ENCODE results near the gene EPHA3.
"Not testable (repeated sequence)": the region's sequence is repeated elsewhere in the genome, so short reads cannot be mapped to it uniquely, and the experiment has no call there.

Gene EPHA3

GRCh38 chr3:89297199-89297598, 189.8 kb downstream of the EPHA3 start:
- no peak for DNase-seq

GRCh38 chr3:89300526-89300925, 193.1 kb downstream of the EPHA3 start:
- DNase-seq, result no peak

GRCh38 chr3:89300981-89301380, 193.6 kb downstream of the EPHA3 start:
- DNase-seq, result no peak

GRCh38 chr3:89303701-89304100, 196.3 kb downstream of the EPHA3 start:
- no peak for DNase-seq

- DNase-seq, result no peak
Measured at GRCh38 chr3:89306540-89306939, 199.1 kb downstream of the EPHA3 start.

- DNase-seq, result no peak
Measured at GRCh38 chr3:89311581-89311980, 204.2 kb downstream of the EPHA3 start.

GRCh38 chr3:89312141-89312540, 204.7 kb downstream of the EPHA3 start:
- no peak for DNase-seq

GRCh38 chr3:89314454-89315098, 207.2 kb downstream of the EPHA3 start:
- DNase-seq, result peak; percentile 16

- no peak for DNase-seq
Measured at GRCh38 chr3:89315750-89316470, 208.5 kb downstream of the EPHA3 start.

- no peak for DNase-seq
Measured at GRCh38 chr3:89320186-89320585, 212.8 kb downstream of the EPHA3 start.

GRCh38 chr3:89326997-89327396, 219.6 kb downstream of the EPHA3 start:
- DNase-seq, result no peak

- no peak for DNase-seq
Measured at GRCh38 chr3:89332386-89332785, 225.0 kb downstream of the EPHA3 start.

- no peak for DNase-seq
Measured at GRCh38 chr3:89332793-89333192, 225.4 kb downstream of the EPHA3 start.

GRCh38 chr3:89335693-89336092, 228.3 kb downstream of the EPHA3 start:
- no peak for DNase-seq

GRCh38 chr3:89340408-89340807, 233.0 kb downstream of the EPHA3 start:
- no peak for DNase-seq

GRCh38 chr3:89344076-89344475, 236.7 kb downstream of the EPHA3 start:
- no peak for DNase-seq

- DNase-seq, result not testable (repeated sequence)
Measured at GRCh38 chr3:89350935-89351334, 243.5 kb downstream of the EPHA3 start.

- DNase-seq, result no peak
Measured at GRCh38 chr3:89353465-89353864, 246.0 kb downstream of the EPHA3 start.

GRCh38 chr3:89358281-89358680, 250.9 kb downstream of the EPHA3 start:
- DNase-seq, result no peak

- no peak for DNase-seq
Measured at GRCh38 chr3:89360156-89360555, 252.7 kb downstream of the EPHA3 start.

- no peak for DNase-seq
Measured at GRCh38 chr3:89362496-89362895, 255.1 kb downstream of the EPHA3 start.

- no peak for DNase-seq
Measured at GRCh38 chr3:89363171-89363570, 255.8 kb downstream of the EPHA3 start.

GRCh38 chr3:89364314-89364713, 256.9 kb downstream of the EPHA3 start:
- DNase-seq, result no peak

GRCh38 chr3:89367166-89367565, 259.7 kb downstream of the EPHA3 start:
- no peak for DNase-seq

- DNase-seq, result no peak
Measured at GRCh38 chr3:89368846-89369245, 261.4 kb downstream of the EPHA3 start.

Measured in suppressor macrophage treated with lipopolysaccharide for 4 hours (primary cell).